Measurements from ENCODE around the gene MS4A3.
"Not testable (repeated sequence)": the region's sequence is repeated elsewhere in the genome, so short reads cannot be mapped to it uniquely, and the experiment has no call there.

GRCh38 chr11:60108631-60109030 lies 52.2 kb downstream of the MS4A3 start:
- TF ChIP-seq ZBTB40 (IDR thresholded peaks at IDR 0.05; ENCODE audit: borderline replicate concordance); NFYB (IDR thresholded peaks at IDR 0.05; ENCODE audit: insufficient read depth, low read depth, low read length); HDAC6 (IDR thresholded peaks at IDR 0.05; ENCODE audit: unreplicated experiment); SP1 (IDR thresholded peaks at IDR 0.05; ENCODE audit: low read depth, low read length); EED (IDR thresholded peaks at IDR 0.05; ENCODE audit: low read depth); CEBPB (IDR thresholded peaks at IDR 0.05; ENCODE audit: borderline replicate concordance in 1 of 2, low read depth in 2 of 2, low read length in 2 of 2); CTCF (IDR thresholded peaks at IDR 0.05 in 2 of 3, conservative IDR thresholded peaks at IDR 0.05 in 1 of 3; ENCODE audit: control insufficient read depth in 2 of 3, extremely low read depth in 1 of 3, insufficient read depth in 1 of 3, low read depth in 3 of 3, low read length in 3 of 3); ESRRA (IDR thresholded peaks at IDR 0.05; ENCODE audit: low read length); SMAD1 (IDR thresholded peaks at IDR 0.05; ENCODE audit: low read depth, partially characterized antibody); BCL3 (IDR thresholded peaks at IDR 0.05; ENCODE audit: borderline replicate concordance, insufficient read depth, low read depth, low read length, poor library complexity, severe bottlenecking); IKZF1 (conservative IDR thresholded peaks at IDR 0.05); SUZ12 (IDR thresholded peaks at IDR 0.05; ENCODE audit: unreplicated experiment); RBBP5 (conservative IDR thresholded peaks at IDR 0.05): not testable (repeated sequence)

All from GM12878 (cell line).